HG03378 (cell line): ENCODE results near the gene RBM25.
A peak's percentile ranks its signal among the peaks of the same experiment; 100 is the strongest.
"Not testable (repeated sequence)": the region's sequence is repeated elsewhere in the genome, so short reads cannot be mapped to it uniquely, and the experiment has no call there.

Experiments used
- ATAC-seq: cut with Tn5 transposase; IDR thresholded peaks from one replicate; pipeline ENCODE4 v1.9.1; 2021; ENCODE audit warnings: mild to moderate bottlenecking, moderate library complexity; ENCODE audit not compliant: unreplicated experiment

Gene RBM25

DNA sequence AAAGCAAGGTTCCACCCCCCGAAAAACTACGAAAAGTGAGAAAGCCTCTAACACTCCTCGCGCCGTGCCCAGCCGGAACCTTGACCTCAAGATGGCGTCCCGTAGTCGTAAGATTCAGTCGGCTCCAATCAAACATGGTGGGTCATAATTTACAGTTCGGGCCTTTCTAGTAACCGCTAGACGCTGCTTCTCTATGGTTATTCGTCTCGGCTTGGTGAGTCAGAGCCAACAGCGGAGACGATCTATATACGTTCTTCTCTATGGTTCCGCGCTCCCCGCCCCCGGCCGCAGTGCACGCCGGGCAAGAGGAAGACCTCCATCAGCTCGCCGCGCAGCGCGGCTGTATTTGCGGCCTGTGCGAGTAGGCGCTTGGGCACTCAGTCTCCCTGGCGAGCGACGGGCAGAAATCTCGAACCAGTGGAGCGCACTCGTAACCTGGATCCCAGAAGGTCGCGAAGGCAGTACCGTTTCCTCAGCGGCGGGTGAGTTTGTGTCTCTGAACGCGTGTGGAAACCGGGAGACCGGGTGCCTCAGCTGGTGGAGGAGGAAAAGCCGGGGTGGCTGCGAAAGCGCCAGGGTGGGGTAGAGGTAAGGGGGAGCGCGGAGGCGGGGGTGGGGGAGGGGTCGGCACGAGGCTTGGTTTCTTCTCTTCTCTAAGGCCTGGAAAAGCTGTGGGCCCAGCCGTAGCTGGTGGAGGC, at the start of gene RBM25:
Gene RBM25 (plus strand): TSS at position 311 of the 698 bp plus-strand sequence. CDS start 13,108 bp downstream, outside the sequence.
- ATAC-seq, result peak; percentile 96

DNA sequence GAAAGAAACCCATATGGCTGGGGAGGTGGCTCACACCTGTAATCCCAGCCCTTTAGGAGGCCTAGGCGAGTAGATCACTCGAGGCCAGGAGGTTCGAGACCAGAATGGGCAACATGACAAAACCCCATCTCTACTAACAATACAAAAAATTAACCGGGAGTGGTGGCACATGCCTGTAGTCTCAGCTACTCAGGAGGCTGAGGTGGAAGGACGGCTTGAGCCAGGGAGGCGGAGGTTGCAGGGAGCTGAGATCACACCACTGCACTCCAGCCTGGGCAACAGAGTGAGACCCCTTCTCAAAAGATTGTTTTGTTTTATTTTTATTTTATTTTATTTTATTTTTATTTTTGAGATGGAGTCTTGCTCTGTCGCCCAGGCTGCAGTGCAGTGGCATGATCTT, 47.1 kb upstream of the RBM25 start:
- ATAC-seq, result not testable (repeated sequence)

DNA sequence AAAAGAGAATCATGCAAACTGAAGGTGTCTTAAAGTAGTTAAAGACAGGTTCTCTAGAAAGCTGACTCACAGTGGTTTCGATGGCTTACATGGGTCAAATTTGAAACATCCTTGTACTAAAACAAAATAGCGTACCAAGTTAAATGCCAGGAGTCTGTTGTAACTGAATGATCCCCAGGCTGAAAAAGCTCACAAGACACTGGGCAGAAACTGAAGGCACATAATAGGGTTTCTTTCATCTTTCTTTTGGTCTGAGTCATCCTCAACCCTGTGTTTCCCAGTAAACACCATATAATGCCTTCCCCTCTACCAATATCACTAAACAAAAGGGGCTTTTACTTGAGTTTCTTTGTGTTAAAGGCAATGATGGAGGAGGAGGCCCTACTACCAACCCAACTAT, 44.2 kb upstream of the RBM25 start:
- peak; percentile 45 for ATAC-seq

DNA sequence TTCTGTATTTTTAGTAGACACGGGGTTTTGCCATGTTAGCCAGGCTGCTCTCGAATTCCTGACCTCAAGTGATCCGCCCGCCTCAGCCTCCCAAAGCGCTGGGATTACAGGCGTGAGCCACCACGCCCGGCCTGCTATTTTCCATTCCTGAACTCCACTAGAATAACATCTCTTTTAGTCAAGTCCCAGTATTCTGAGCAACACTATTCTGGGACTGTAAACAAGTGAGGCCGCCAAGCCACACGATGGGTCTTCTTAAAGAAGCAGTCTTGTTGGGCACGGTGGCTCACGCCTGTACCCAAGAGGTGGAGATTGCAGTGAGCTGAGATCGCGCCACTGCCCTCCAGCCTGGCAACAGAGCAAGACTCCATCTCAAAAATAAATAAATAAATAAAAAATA, 42.8 kb upstream of the RBM25 start:
- not testable (repeated sequence) for ATAC-seq

DNA sequence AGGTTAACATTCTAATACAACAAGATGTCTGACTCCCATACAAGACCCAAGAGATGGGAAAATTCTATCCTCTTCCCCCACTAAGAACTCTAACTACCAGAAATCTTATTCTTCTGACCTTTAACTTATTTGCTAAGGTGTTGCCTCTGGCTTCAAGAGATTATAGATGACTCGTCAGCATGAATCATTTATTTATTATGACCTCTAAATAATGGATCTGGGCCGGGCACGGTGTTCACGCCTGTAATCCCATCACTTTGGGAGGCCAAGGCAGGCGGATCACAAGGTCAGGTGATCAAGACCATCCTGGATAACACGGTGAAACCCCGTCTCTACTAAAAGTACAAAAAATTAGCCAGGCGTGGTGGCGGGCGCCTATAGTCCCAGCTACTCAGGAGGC, 42.3 kb upstream of the RBM25 start:
- not testable (repeated sequence) for ATAC-seq

DNA sequence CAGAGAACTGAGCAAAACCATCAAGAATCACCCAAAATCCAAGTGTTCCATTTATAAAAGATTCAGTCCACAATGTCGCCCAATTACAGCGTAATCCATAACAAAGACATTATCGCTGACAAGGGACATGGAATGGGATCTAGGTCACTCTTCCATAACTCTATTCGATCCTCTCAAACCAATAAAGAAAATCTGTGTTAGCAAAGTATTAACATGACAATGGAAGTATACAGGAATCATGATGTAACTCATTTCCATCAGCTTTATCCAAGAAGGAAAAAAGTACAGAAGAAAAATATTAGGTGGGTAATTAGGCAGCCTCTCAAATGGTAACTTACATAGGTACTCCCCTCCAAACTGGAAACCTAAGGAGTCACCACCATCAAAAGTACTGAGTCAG, 36.3 kb upstream of the RBM25 start:
- no peak for ATAC-seq

DNA sequence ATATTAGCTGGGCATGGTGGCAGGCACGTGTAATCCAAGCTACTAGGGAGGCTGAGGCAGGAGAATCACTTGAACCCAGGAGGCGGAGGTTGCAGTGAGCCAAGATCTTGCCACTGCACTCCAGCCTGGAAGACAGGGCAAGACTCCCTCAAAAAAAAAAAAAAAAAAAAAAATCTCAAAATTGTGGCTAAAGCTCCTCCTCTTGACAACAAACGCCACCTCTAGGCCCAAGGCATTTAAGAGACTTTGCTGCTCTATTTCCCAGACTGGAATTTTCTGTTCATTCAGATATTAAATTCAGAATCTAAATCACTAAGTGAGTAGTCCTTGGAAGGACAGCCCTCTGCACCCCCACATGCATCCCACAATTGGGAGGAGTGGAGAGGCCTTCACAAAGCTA, 32.8 kb upstream of the RBM25 start:
- no peak for ATAC-seq

DNA sequence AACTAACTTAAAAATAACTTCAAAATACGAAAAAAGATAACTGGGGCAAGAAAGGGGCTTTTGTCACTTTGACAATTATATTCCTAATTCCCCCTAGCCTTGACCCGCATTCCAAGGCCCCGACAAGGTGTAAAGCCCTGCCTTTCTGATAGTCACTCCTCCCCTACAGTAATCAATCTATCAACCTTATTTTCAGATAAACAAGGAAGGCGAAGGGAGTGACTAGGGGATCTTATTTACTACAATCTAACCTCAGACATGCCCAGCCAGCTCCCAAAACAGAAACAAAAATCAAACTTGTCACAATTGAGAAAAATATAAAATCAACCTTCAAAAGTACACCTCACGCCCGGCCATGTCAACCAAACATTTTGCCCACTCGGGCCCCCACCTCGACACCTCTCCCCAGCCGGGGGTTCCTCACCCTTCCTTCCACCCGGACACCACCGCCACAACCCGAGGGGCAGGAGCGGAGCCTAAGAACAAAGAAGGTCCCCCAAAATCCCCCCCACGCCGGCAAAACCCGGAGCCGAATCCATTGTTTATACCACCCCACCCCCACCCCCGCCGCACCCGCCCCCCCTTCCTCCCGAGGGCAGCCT, 32.0 kb upstream of the RBM25 start:
- no peak for ATAC-seq

DNA sequence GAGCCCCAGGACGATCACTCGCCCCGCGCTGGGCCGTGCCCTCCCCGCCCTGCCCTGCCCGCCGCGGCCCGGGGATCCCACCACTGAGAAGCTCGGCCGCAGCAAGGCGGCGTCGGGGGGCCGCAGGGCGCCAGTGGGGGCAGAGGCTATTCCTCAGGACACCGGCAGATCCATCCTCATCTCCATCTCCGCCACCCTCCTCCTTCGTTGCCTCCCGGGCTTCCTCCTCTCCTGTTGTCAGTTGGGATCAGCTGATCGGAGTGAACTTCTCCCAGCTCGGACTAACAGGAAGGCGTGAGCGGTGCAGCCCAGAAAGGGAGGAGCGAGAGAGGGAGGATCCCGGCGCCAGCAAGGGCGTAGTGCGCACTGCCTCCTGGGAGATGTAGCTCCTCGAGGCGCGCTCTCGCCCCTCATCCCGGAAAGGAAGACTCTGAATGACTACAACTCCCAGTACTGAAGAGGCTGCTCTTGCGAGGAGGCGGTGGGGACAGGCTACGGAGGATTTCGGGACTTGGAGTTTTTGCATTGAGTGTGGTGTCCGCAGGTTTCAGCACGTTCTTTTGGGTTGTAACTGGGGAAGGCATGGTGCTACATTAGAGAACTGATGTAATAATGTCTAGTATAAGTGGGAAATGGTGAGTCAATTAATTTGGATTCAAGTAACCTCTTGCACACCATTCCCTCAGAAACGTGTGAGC, 31.3 kb upstream of the RBM25 start, which contains the start of gene ZFYVE1:
Gene ZFYVE1 (minus strand): TSS at position 262 of the 698 bp plus-strand sequence. CDS start 2,598 bp downstream, outside the sequence.
- peak; percentile 97 for ATAC-seq

DNA sequence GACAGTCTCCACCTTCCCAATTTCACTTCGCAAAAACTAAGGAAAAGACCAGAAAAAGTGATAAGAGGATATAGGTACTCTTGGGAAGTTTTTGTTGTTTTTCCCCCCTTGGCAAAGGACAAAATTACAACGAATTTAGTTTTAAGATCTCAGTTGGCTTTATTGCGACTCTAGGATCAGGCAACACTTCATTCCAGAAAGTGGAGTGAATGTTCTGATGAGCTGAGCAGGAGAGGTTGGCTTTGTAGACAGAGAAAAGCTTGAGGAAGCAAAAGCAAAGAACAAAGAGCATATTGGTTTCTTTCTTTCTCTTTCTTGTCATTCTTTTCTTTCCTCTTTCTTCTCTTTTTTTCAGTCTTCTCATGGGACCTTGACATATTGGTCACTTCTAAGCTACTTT, 30.8 kb upstream of the RBM25 start:
- ATAC-seq, result no peak

DNA sequence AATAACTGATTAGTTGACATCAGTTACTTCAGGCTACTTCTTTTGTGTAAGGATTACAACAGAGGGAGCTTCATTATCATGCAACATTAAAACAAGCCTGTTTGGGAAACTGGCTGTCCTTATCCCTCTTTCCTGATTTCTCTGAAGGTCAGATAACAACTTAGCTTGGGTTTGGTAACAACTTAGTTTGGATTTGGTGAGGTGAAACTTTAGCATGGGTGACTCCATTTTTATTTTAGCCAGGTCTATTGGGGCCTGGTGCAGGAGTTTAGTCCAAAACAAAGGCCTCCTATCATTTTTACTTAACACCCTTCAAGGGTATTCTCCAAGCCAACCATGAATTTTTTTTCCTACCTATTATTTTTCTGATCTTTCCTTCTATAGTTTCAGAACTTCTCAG, 30.4 kb upstream of the RBM25 start:
- ATAC-seq, result no peak

DNA sequence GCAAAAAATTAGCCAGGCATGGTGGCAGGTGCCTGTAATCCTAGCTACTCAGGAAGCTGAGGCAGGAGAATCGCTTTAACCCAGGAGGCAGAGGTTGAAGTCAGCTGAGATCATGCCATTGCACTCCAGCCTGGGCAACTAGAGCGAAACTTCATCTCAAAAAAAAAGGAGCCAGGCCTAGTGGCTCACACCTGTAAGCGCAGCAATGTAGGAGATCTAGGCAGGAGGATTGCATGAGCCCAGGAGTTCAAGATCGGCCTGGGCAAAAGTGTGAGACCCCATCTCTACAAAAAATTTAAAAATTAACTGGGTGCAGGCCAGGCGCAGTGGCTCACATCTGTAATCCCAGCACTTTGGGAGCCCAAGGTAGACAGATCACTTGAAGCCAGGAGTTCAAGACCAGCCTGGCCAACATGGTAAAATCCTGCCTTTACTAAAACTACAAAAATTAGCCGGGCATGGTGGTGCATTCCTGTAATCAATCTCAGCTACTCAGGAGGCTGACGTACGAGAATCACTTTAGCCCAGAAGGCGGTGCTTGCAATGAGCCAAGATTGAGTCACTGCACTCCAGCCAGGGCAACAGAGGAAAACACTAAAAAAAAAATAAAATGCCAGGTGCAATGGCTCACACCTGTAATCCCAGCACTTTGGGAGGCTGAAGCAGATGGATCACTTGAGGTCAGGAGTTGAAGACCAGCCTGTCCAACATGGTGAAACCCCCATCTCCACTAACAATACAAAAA, 21.5 kb upstream of the RBM25 start:
- not testable (repeated sequence) for ATAC-seq

DNA sequence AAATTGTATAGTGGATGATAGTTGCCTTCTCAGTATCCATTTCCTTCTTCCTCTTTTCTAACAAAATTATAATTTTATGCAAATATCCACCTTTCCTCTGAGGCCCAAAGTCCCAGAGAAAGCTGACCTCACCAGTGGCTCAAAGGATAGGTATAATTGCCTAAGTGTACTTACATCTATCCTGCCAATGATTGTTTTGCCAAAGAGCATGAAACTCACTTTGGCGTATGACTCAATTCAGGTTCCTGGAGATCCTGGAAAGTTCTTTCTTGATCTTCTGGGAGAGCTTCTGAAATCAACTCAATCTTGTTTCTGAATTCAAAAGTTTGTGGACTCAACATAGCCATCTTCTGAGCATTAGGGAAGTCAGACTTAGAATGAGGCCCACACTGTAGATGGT, 10.5 kb upstream of the RBM25 start:
- ATAC-seq, result no peak

DNA sequence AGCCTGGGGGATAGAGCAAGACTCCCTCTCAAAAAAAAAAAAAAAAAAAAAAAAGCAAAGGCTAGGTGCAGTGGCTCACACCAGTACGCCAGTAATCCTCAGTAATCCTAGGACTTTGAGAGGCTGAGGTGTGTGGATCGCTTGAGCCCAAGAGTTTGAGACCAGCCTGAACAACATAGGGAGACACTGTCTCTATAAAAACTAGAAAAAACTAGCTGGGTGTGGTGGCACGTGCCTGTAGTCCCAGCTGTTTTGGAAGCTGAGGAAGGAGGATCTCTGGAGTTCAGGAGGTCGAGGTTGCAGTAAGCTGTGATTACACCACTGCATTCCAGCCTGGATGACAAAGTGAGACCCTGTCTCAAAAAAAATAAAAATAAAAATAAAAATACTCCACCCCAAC, 8.9 kb upstream of the RBM25 start:
- no peak for ATAC-seq

DNA sequence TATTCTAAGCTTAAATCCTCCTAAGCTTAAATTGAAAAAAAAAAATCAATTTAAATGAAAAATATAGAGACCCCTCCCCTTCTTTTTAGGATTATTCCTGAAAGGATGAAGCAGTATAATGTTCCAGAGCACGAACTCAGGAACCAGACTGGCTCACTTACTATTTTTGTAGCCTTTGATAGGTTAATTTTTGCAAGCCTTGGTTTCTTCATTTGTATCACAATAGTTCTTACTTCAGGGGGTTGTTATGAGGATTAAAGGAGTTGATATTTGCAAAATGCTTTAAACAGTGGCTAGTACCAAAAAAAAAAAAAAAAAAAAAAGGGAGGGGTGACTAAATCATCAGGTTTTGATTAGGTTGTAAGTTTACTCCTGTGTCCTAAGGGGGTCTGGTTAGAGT, 3.1 kb upstream of the RBM25 start:
- no peak for ATAC-seq

DNA sequence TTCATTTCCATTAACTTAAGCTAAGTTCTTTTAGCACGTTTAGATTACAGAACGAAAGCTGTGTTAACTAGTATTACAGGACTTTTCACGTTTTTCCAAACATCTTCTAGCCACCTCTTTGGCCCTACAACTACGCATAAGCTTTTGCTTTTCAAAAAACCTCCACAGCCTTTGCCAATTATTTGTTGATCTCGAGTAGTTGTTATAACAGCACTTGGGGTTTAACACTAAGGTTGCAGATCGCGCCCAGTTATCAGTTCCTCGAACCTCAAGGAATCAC, 450 bp upstream of the RBM25 start:
- no peak for ATAC-seq

DNA sequence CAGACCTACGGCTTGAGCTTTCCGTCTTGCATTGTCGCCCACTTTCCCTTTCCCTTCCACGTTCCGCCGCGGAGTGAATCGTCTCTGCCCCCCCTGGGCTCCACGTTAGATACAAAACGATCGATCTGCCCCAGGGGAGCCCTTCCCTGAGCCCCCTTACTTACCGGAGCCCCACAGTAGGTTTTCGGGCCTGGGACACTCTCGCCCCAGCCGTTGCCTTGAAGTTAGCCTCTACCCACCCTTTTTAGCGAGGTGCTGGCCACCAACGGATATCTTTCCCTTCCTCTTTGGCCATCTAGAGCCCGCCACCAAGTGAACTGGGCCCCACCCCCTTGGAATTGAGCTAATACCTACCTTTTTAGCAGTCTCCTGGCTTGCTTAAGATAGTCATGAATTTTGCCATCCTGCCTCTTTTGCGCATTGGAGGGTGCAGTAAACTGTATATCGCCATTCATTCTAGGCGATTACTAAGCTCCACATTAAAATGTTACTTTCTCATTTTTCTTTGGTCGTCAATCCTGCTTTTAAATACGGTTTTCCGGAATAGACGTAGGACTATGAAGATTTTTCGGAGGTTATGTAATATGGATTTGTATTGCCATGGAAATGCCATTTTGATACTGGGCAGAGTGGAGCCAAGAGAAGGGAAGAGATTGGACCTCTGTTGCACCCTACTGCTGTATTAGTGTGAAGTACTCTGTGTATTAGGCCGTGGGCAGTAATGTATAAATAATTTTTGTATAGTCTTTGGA, 764 bp downstream of the RBM25 start:
- ATAC-seq, result peak; percentile 4

DNA sequence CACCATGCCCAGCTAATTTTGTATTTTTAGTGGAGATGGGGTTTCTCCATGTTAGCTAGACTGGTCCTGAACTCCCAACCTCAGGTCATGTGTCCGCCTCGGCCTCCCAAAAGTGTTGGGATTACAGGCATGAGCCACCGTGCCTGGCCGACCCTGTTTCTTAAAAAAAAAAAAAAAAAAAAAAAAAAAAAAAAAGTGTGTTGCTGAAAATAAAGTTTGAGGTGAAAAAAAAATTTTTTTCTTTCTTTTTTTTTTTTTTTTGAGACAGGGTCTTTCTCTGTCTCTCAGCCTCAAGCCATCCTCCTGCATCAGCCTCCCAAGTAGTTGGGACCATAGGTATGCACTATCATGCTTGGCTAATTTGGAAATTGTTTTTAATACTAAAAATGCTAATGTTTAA, 11.3 kb downstream of the RBM25 start:
- no peak for ATAC-seq

DNA sequence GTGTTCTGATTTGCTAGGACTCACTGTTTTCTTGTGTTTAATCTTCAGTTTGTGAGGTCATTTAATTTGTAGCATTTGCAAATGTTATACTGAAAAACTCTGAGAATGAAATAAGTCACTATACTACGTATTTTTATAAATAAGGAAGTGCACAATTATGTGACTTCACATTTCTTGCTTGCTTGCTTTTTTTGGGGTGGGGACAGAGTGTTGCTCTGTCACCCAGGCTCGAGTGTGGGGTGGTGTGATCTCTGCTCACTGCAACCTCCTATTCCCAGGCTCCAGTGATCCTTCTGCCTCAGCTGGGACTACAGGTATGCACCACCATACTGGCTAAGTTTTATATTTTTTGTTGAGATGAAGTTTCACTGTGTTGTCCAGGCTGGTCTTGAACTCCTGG, 32.7 kb downstream of the RBM25 start:
- no peak for ATAC-seq

DNA sequence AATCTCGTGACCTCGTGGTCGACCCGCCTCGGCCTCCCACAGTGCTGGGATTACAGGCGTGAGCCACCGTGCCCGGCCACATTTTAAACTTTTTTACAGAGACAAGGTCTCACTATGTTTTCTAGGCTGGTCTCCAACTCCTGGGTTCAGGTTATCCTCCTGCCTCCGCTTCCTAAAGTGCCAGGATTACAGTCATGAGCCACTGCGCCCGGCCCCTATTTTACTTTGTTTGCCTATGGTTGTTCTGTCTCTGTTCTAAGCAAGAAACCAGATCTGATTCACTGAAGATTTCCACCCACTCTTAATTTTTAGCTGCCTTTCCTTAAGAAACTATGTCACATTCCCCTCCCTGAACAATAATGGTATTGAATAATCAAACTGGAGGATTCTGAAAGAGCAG, 39.1 kb downstream of the RBM25 start:
- no peak for ATAC-seq

DNA sequence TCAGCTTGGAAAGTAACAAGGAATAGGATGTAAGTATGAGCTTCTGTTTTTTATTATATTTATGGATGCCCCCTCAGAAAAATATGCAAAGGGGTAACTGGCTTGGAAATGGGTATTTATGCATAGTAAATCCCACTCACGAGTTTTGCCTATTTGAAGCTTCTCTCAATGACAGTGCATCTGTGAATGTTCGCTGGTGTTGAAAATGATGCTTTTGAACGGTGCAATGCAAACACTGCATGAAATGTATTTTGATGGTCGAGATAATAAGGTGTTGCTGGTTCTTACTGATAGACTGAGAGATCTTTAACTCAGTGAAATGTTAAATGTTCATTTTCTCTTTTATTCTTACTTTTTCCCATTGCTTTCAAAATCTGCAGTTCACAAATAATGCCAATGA, 42.0 kb downstream of the RBM25 start:
- no peak for ATAC-seq
